Stimulated activated CD4-positive, alpha-beta T cell treated with anti-CD3 and anti-CD28 coated beads, Interleukin-12 subunit alpha, Interleukin-12 subunit beta, amount 100 ng/mL, for 48 hours (primary cell): Measurements from ENCODE around the gene ITIH4.

Source experiments
- DNase-seq, 3 donors: peaks; one replicate each; pipeline ENCODE4 v3.0.0-alpha.2; 2020; ENCODE audit warnings: low read depth in 2 of 3, low spot score in 1 of 3

ITIH4 gene

GRCh38 chr3:52830535-52831258 lies at the start of gene ITIH4:
ITIH4 (minus strand) TSS chr3:52830672; CDS start chr3:52830642, 30 bp downstream.
- DNase-seq: no peak

GRCh38 chr3:52880047-52880446 lies 49.6 kb upstream of the ITIH4 start:
- DNase-seq: no peak

- no peak for DNase-seq
These were observed 49.1 kb upstream of the ITIH4 start for GRCh38 chr3:52879581-52879980.

- no peak for DNase-seq
These were observed 48.6 kb upstream of the ITIH4 start for GRCh38 chr3:52879090-52879489.

GRCh38 chr3:52877085-52877484 lies 46.6 kb upstream of the ITIH4 start:
- DNase-seq: no peak

GRCh38 chr3:52874864-52875587 lies 44.6 kb upstream of the ITIH4 start:
- DNase-seq: no peak

- no peak for DNase-seq
These were observed 43.8 kb upstream of the ITIH4 start for GRCh38 chr3:52874160-52874701.

- DNase-seq: no peak
These were observed 43.1 kb upstream of the ITIH4 start for GRCh38 chr3:52873433-52874159.

GRCh38 chr3:52872245-52872644 lies 41.8 kb upstream of the ITIH4 start:
- DNase-seq: no peak

- no peak for DNase-seq
These were observed 41.3 kb upstream of the ITIH4 start for GRCh38 chr3:52871761-52872160.

GRCh38 chr3:52870471-52870870 lies 40.0 kb upstream of the ITIH4 start:
- no peak for DNase-seq

GRCh38 chr3:52866427-52866826 lies 36.0 kb upstream of the ITIH4 start:
- DNase-seq: no peak

- no peak for DNase-seq
These were observed 35.5 kb upstream of the ITIH4 start for GRCh38 chr3:52865994-52866393.

GRCh38 chr3:52860424-52860768 lies 29.9 kb upstream of the ITIH4 start:
- DNase-seq: no peak

GRCh38 chr3:52859686-52860423 lies 29.4 kb upstream of the ITIH4 start:
- no peak for DNase-seq

- no peak for DNase-seq
These were observed 27.4 kb upstream of the ITIH4 start for GRCh38 chr3:52857864-52858263.

- no peak for DNase-seq
These were observed 26.7 kb upstream of the ITIH4 start for GRCh38 chr3:52857133-52857532.

- DNase-seq: no peak
These were observed 26.2 kb upstream of the ITIH4 start for GRCh38 chr3:52856666-52857065.

GRCh38 chr3:52854013-52854412 lies 23.5 kb upstream of the ITIH4 start:
- no peak for DNase-seq

GRCh38 chr3:52852419-52852818 lies 21.9 kb upstream of the ITIH4 start:
- no peak for DNase-seq

GRCh38 chr3:52851348-52851747 lies 20.9 kb upstream of the ITIH4 start:
- DNase-seq: peak; percentile 3 to 34 (median 16)
